Measurements from ENCODE around the gene ARHGEF33. TPM values are rescaled to one million over a fixed set of nuclear protein-coding genes. Genes with fewer than 3 reads are reported as not detected.

The ARHGEF33 gene
- total RNA-seq, 1 experiment from 2014 or later, result 0.30 TPM

DNA sequence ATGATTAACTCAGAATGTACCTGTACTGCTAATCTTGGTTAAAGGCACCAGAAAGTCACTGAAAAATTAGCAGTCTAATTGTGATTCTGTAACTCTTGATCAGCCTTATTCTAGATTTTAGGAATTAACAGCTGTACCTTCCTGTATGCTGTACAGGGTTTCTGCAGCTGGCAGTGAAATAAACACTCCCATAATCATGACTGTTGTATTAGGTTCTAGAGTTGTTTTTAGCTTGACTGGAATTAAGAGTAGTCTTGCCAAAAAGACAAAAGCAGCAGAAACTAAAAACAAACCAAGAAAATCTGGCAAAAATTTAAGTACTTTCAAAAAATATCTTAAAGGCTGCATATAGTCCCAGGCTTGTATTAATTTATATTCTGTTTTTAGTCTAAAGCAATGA lies 127.7 kb downstream of the ARHGEF33 start (continued):
- TF ChIP-seq, protein P1, sequence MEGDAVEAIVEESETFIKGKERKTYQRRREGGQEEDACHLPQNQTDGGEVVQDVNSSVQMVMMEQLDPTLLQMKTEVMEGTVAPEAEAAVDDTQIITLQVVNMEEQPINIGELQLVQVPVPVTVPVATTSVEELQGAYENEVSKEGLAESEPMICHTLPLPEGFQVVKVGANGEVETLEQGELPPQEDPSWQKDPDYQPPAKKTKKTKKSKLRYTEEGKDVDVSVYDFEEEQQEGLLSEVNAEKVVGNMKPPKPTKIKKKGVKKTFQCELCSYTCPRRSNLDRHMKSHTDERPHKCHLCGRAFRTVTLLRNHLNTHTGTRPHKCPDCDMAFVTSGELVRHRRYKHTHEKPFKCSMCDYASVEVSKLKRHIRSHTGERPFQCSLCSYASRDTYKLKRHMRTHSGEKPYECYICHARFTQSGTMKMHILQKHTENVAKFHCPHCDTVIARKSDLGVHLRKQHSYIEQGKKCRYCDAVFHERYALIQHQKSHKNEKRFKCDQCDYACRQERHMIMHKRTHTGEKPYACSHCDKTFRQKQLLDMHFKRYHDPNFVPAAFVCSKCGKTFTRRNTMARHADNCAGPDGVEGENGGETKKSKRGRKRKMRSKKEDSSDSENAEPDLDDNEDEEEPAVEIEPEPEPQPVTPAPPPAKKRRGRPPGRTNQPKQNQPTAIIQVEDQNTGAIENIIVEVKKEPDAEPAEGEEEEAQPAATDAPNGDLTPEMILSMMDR (IDR thresholded peaks at IDR 0.05 in 2 of 3, conservative IDR thresholded peaks at IDR 0.05 in 1 of 3; ENCODE audit: borderline replicate concordance in 1 of 3, insufficient read depth in 1 of 3, low read depth in 2 of 3, low read length in 2 of 3), result no peak
- no peak for TF ChIP-seq EZH2 (IDR thresholded peaks at IDR 0.05)
- TF ChIP-seq EZH2phosphoT487 (IDR thresholded peaks at IDR 0.05; ENCODE audit: borderline replicate concordance), result no peak

DNA sequence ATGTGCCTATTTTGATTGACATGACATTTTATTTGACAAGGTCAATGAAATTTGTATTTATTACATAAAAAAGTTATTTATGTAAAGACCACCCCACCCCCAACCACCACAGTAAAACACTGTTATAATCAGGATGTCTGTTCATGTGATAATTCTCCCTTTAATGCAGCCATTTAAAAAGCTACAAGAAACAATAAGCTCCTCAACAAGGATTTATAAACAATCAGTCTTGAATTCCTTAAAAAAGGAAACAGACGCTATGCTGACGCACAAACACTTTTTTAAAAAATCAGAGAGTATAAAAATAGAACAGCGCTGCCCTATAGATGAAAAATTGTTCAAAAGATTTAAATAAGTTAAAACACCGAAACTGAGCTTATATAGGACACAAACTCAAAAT lies 129.0 kb downstream of the ARHGEF33 start:
- intact Hi-C loops (cut with micrococcal nuclease), result no loop called here
- TF ChIP-seq TCF7L2 (IDR thresholded peaks at IDR 0.05; ENCODE audit: borderline replicate concordance, extremely low read depth, insufficient read depth, insufficient read length), result no peak
- TF ChIP-seq RAD21 (IDR thresholded peaks at IDR 0.05; ENCODE audit: low read depth), result no peak
- TF ChIP-seq POLR2A (IDR thresholded peaks at IDR 0.05; ENCODE audit: borderline replicate concordance, extremely low read depth, insufficient read depth, insufficient read length), result no peak
- no peak for TF ChIP-seq FOSL1 (IDR thresholded peaks at IDR 0.05; ENCODE audit: low read depth)
- TF ChIP-seq, protein P2, sequence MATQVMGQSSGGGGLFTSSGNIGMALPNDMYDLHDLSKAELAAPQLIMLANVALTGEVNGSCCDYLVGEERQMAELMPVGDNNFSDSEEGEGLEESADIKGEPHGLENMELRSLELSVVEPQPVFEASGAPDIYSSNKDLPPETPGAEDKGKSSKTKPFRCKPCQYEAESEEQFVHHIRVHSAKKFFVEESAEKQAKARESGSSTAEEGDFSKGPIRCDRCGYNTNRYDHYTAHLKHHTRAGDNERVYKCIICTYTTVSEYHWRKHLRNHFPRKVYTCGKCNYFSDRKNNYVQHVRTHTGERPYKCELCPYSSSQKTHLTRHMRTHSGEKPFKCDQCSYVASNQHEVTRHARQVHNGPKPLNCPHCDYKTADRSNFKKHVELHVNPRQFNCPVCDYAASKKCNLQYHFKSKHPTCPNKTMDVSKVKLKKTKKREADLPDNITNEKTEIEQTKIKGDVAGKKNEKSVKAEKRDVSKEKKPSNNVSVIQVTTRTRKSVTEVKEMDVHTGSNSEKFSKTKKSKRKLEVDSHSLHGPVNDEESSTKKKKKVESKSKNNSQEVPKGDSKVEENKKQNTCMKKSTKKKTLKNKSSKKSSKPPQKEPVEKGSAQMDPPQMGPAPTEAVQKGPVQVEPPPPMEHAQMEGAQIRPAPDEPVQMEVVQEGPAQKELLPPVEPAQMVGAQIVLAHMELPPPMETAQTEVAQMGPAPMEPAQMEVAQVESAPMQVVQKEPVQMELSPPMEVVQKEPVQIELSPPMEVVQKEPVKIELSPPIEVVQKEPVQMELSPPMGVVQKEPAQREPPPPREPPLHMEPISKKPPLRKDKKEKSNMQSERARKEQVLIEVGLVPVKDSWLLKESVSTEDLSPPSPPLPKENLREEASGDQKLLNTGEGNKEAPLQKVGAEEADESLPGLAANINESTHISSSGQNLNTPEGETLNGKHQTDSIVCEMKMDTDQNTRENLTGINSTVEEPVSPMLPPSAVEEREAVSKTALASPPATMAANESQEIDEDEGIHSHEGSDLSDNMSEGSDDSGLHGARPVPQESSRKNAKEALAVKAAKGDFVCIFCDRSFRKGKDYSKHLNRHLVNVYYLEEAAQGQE (IDR thresholded peaks at IDR 0.05; ENCODE audit: low read depth), result no peak
- no peak for TF ChIP-seq EZH2 (IDR thresholded peaks at IDR 0.05)
- TF ChIP-seq ZBTB33 (IDR thresholded peaks at IDR 0.05; ENCODE audit: extremely low read depth, insufficient replicate concordance, low read length), result no peak
- TF ChIP-seq EGR1 (IDR thresholded peaks at IDR 0.05; ENCODE audit: low read depth), result no peak
- no peak for TF ChIP-seq SIN3A (IDR thresholded peaks at IDR 0.05; ENCODE audit: low read depth)
- TF ChIP-seq CBX3 (IDR thresholded peaks at IDR 0.05; ENCODE audit: low read depth), result no peak
- no peak for TF ChIP-seq POLR2AphosphoS5 (IDR thresholded peaks at IDR 0.05; ENCODE audit: low read depth, low read length)
- no peak for TF ChIP-seq SP1 (IDR thresholded peaks at IDR 0.05; ENCODE audit: low read depth)
- TF ChIP-seq ELF1 (IDR thresholded peaks at IDR 0.05; ENCODE audit: borderline replicate concordance, low read depth), result no peak
- no peak for TF ChIP-seq ZNF274 (IDR thresholded peaks at IDR 0.05; ENCODE audit: low read depth, low read length)
- no peak for TF ChIP-seq ATF3 (IDR thresholded peaks at IDR 0.05)
- ChIA-PET RAD21 (ENCODE audit: low non-redundant PET in 1 of 2, low total read pairs in 2 of 2, uncharacterized antibody in 2 of 2, unreplicated experiment in 2 of 2) (no interaction called here), CTCF (interaction anchor here (0.9 kb wide), 1 partner anchor 209 kb away, joined by 3 read pairs; no protein-coding TSS in a partner anchor), POLR2A (no interaction called here)
- Histone ChIP-seq H3K4me1 (ENCODE audit: control insufficient read depth in 1 of 2, insufficient read depth in 2 of 2, low read length in 2 of 2) (no peaks in the 10 kb centered on the region), H3K27me3 (ENCODE audit: insufficient read depth, low read length) (no peaks in the 10 kb centered on the region), H3K9ac (ENCODE audit: low read length) (no peak overlapping the region), H3K4me2 (ENCODE audit: low read length) (no peak overlapping the region), H3K9me2 (ENCODE audit: insufficient read depth) (no peaks in the 10 kb centered on the region), H3K27ac (ENCODE audit: low read depth, low read length) (no peak overlapping the region), H3K9me3 (ENCODE audit: control insufficient read depth in 1 of 2, insufficient read depth in 1 of 2, low read depth in 1 of 2, low read length in 2 of 2) (no peaks in the 10 kb centered on the region), H4K20me1 (ENCODE audit: insufficient read depth) (no peaks in the 10 kb centered on the region), H2AFZ (ENCODE audit: low read depth, low read length, poor library complexity, severe bottlenecking) (no peak overlapping the region), H3K36me3 (ENCODE audit: control insufficient read depth in 1 of 2, insufficient read depth in 2 of 2, low read length in 2 of 2) (no peaks in the 10 kb centered on the region), H3K79me2 (ENCODE audit: insufficient read depth, low read length) (no peaks in the 10 kb centered on the region), H3K4me3 (replicated peaks in 1 of 2; ENCODE audit: low read depth in 1 of 2, low read length in 2 of 2) (no peak overlapping the region)
- DNase-seq (ENCODE audit: low read depth, low spot score) (no peak), ATAC-seq (no peak)
- no TSS peak for BruUV-seq (replicated peaks)

Data from HCT116 (cell line).